K562 (cell line): Measurements from ENCODE around the gene SKAP1. TPM values are rescaled to one million over a fixed set of nuclear protein-coding genes. Genes with fewer than 3 reads are reported as not detected.
A peak's percentile ranks its signal among the peaks of the same experiment; 100 is the strongest.

Experiments used
- EP300 ChIP-seq: IDR thresholded peaks from 2 replicates; pipeline ENCODE4 v1.6.1; 2012; ENCODE audit warnings: low read length, improper control_type of control experiment
- ESRRA ChIP-seq: fragments of 450-650 bp; IDR thresholded peaks from 2 replicates; pipeline ENCODE4 v1.6.1; 2014; ENCODE audit warnings: low read depth, mild to moderate bottlenecking, moderate library complexity, borderline replicate concordance
- ETV1 ChIP-seq: fragments of 450-650 bp; conservative IDR thresholded peaks from 2 replicates; pipeline ENCODE4 v1.6.1; 2016; ENCODE audit warnings: missing genetic modification characterization, control low read depth, low read depth, missing compliant biosample characterization
- ID3 ChIP-seq, 2 experiments: fragments of 250-450 bp in 1 of 2; fragments of 450-650 bp in 1 of 2; sonication (Bioruptor Pico) in 1 of 2; IDR thresholded peaks; 2 replicates each; pipeline versions ENCODE4 v1.6.1 to v1.8.0; 2016 to 2021; ENCODE audit warnings: mild to moderate bottlenecking in 2 of 2, moderate library complexity in 2 of 2, missing compliant biosample characterization in 1 of 2, missing genetic modification characterization in 1 of 2
- MIER1 ChIP-seq: fragments of 450-650 bp; IDR thresholded peaks from 2 replicates; pipeline ENCODE4 v1.6.1; 2016; ENCODE audit warnings: antibody characterized with exemption, mild to moderate bottlenecking, low read depth
- NR2C2 ChIP-seq, 2 experiments: fragments of 200-800 bp in 1 of 2; sonication (Bioruptor generic) in 1 of 2; sonication (generic) in 1 of 2; formaldehyde crosslinking in 1 of 2; IDR thresholded peaks; 2 replicates each; pipeline versions ENCODE4 v1.6.1 to v1.8.0; 2016 to 2022; ENCODE audit warnings: mild to moderate bottlenecking in 1 of 2, missing compliant biosample characterization in 1 of 2, missing genetic modification characterization in 1 of 2, missing genetic modification reagents in 1 of 2
- RNF2 ChIP-seq: sonication (generic); IDR thresholded peaks from 2 replicates; pipeline ENCODE4 v1.6.1; 2016
- SPI1 ChIP-seq: IDR thresholded peaks from 2 replicates; pipeline ENCODE4 v1.6.1; 2011; ENCODE audit warnings: low read depth, low read length, control low read depth, borderline replicate concordance
- SRSF9 ChIP-seq: fragments of 200-400 bp; formaldehyde crosslinking; IDR thresholded peaks from 2 replicates; pipeline ENCODE4 v1.6.1; 2017; ENCODE audit warnings: low read depth, low read length, borderline replicate concordance
- UBTF ChIP-seq, 2 experiments: IDR thresholded peaks; 2 replicates each; pipeline ENCODE4 v1.6.1; 2012; ENCODE audit warnings: improper control_type of control experiment in 2 of 2, low read depth in 2 of 2, low read length in 2 of 2, borderline replicate concordance in 1 of 2
- ZNF121 ChIP-seq: sonication (generic); formaldehyde crosslinking; conservative IDR thresholded peaks from 2 replicates; pipeline ENCODE4 v1.8.0; 2022; ENCODE audit warnings: missing genetic modification reagents
- polyA plus RNA-seq, 8 experiments: library from polyadenylated mRNA; depleted of rRNA in 4 of 8; stranded (reverse) in 5 of 8; unstranded in 3 of 8; fragments of >200 nt; fragmentation: Nextera tagmentation in 2 of 8; fragmentation: Illumina TruSeq in 1 of 8; extraction: Ambion mirVana in 2 of 8; extraction: Trizol in 1 of 8; gene quantifications; 2 replicates each; pipeline versions ENCODE4 v1.2.1 to v1.2.3, GENCODE V29; 2011 to 2014; ENCODE audit warnings: inconsistent platforms in 1 of 8, missing spikeins in 1 of 8
- total RNA-seq, 7 experiments: library from RNA; depleted of rRNA in 6 of 7; stranded (reverse); fragments of >200 nt in 6 of 7; fragmentation: Illumina TruSeq in 2 of 7; extraction: Trizol in 2 of 7; gene quantifications; 2 replicates each; pipeline versions ENCODE4 v1.2.1 to v1.2.3, GENCODE V29; 2011 to 2021; ENCODE audit warnings: low replicate concordance in 1 of 7
- TF ChIP-seq, protein P1 (sequence below): fragments of 450-650 bp; formaldehyde crosslinking; IDR thresholded peaks from 2 replicates; pipeline ENCODE4 v1.4.0; 2020; ENCODE audit warnings: mild to moderate bottlenecking, moderate library complexity
- TF ChIP-seq, protein P2 (sequence below): fragments of 450-650 bp; formaldehyde crosslinking; IDR thresholded peaks from 2 replicates; pipeline ENCODE4 v1.4.0; 2022; ENCODE audit warnings: mild to moderate bottlenecking, moderate library complexity
- TF ChIP-seq, protein P3 (sequence below): sonication (generic); formaldehyde crosslinking; IDR thresholded peaks from 2 replicates; pipeline ENCODE4 v1.8.0; 2023; ENCODE audit warnings: mild to moderate bottlenecking, missing genetic modification reagents
- TF ChIP-seq, protein P4 (sequence below): sonication (generic); formaldehyde crosslinking; IDR thresholded peaks from 2 replicates; pipeline ENCODE4 v1.8.0; 2022; ENCODE audit warnings: mild to moderate bottlenecking, missing genetic modification reagents
- TF ChIP-seq, protein P5 (sequence below): fragments of 250-450 bp; sonication (Bioruptor Pico); IDR thresholded peaks from 2 replicates; pipeline ENCODE4 v1.5.0; 2021

SKAP1 gene
- total and polyA plus RNA-seq, 9 of the 15 experiments (the other 6 are each of a cell fraction or from before 2014, with no cell fraction given), result 0.06 to 0.80 (median 0.10) TPM; not detected in 4

DNA sequence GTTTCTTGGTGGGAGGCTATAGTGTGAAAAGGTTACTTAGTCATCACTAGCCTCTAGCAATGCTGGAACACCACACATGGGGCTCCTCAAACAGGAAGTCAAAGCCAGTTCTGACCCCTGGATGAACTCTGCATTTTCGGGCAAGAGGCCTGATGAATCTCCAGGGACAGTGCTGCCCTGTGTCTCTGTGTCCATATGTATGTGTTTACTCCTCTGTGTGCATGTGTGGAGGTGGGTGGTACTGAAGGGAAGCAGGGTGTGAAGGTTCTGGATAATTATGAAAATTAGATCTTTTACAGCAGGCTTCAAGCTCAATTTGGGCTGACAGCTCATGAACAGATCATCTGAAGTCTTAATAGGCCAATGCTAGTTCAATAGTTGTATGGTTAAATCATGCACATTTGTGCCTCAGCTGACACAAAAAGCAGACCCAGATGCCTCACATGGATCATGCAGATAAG lies 188.9 kb downstream of the SKAP1 start (continued):
- TF ChIP-seq ETV1, result peak; percentile 55; the same call in 1 of the 2 replicates
- TF ChIP-seq RNF2, result peak; percentile 69
- TF ChIP-seq, protein P1, sequence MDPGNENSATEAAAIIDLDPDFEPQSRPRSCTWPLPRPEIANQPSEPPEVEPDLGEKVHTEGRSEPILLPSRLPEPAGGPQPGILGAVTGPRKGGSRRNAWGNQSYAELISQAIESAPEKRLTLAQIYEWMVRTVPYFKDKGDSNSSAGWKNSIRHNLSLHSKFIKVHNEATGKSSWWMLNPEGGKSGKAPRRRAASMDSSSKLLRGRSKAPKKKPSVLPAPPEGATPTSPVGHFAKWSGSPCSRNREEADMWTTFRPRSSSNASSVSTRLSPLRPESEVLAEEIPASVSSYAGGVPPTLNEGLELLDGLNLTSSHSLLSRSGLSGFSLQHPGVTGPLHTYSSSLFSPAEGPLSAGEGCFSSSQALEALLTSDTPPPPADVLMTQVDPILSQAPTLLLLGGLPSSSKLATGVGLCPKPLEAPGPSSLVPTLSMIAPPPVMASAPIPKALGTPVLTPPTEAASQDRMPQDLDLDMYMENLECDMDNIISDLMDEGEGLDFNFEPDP (CRISPR knock-in tag), result 0 out of 2 replicates have a peak, but pooled peaks have one; percentile 41
- peak; percentile 44; the same call in 1 of the 2 replicates for TF ChIP-seq EP300
- TF ChIP-seq, protein P2, sequence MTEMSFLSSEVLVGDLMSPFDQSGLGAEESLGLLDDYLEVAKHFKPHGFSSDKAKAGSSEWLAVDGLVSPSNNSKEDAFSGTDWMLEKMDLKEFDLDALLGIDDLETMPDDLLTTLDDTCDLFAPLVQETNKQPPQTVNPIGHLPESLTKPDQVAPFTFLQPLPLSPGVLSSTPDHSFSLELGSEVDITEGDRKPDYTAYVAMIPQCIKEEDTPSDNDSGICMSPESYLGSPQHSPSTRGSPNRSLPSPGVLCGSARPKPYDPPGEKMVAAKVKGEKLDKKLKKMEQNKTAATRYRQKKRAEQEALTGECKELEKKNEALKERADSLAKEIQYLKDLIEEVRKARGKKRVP (CRISPR knock-in tag), result peak; percentile 64; the same call in 1 of the 2 replicates
- TF ChIP-seq ZNF121 (CRISPR knock-in tag), result no peak
- peak; percentile 90 for TF ChIP-seq NR2C2 (CRISPR knock-in tag; IDR thresholded peaks at IDR 0.05)
- peak; percentile 94 for TF ChIP-seq NR2C2 (tag; IDR thresholded peaks at IDR 0.05)
- 0 out of 2 replicates have a peak, but pooled peaks have one; percentile 25 for TF ChIP-seq MIER1
- TF ChIP-seq, protein P3, sequence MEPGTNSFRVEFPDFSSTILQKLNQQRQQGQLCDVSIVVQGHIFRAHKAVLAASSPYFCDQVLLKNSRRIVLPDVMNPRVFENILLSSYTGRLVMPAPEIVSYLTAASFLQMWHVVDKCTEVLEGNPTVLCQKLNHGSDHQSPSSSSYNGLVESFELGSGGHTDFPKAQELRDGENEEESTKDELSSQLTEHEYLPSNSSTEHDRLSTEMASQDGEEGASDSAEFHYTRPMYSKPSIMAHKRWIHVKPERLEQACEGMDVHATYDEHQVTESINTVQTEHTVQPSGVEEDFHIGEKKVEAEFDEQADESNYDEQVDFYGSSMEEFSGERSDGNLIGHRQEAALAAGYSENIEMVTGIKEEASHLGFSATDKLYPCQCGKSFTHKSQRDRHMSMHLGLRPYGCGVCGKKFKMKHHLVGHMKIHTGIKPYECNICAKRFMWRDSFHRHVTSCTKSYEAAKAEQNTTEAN (CRISPR knock-in tag), result no peak
- TF ChIP-seq, protein P4, sequence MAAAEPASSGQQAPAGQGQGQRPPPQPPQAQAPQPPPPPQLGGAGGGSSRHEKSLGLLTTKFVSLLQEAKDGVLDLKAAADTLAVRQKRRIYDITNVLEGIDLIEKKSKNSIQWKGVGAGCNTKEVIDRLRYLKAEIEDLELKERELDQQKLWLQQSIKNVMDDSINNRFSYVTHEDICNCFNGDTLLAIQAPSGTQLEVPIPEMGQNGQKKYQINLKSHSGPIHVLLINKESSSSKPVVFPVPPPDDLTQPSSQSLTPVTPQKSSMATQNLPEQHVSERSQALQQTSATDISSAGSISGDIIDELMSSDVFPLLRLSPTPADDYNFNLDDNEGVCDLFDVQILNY (CRISPR knock-in tag), result no peak
- TF ChIP-seq SRSF9, result no peak
- no peak for TF ChIP-seq ID3 (CRISPR knock-in tag; IDR thresholded peaks at IDR 0.05)
- peak; percentile 86; the same call in 1 of the 2 replicates for TF ChIP-seq ID3 (tag; IDR thresholded peaks at IDR 0.05)
- TF ChIP-seq, protein P5, sequence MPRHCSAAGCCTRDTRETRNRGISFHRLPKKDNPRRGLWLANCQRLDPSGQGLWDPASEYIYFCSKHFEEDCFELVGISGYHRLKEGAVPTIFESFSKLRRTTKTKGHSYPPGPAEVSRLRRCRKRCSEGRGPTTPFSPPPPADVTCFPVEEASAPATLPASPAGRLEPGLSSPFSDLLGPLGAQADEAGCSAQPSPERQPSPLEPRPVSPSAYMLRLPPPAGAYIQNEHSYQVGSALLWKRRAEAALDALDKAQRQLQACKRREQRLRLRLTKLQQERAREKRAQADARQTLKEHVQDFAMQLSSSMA, result no peak
- TF ChIP-seq ESRRA, result no peak
- peak; percentile 85 for TF ChIP-seq SPI1
- 0 out of 4 replicates have a peak, but pooled peaks of 1 of the 2 experiments have one; percentile 24 for TF ChIP-seq UBTF (IDR thresholded peaks at IDR 0.05; ENCODE audit: borderline replicate concordance in 1 of 2, low read depth in 2 of 2, low read length in 2 of 2)
